ENCODE measurements around the gene FANCF.

DNA sequence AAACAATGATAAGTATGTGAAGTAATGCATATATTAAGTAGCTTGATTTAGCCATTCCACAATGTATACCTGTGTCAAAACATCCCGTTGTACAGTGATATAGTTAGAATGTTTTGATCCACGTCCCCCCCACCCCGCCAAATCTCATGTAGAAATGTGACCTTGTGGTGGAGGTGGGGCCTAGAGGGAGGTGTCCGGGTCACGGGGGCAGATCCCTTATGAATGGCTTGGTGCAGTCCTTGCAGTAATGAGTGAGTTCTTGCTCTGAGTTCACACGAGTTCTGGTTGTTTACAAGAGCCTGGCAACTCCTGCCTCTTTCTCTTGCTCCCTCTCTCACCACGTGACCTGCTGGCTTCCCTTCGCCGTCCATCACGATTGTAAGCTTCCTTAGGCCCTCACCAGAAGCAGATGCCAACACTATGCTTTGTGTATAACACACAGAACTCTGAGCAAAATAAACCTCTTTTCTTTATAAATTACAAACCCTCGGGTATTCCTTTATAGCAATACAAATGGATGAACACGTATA, 41.6 kb downstream of the FANCF start:
- TF ChIP-seq CTCF (conservative IDR thresholded peaks at IDR 0.05; ENCODE audit: low read depth, low read length) (no peak), EZH2 (IDR thresholded peaks at IDR 0.05; ENCODE audit: borderline replicate concordance, low read depth, low read length, poor library complexity, severe bottlenecking) (no peak)

Measured in A673 (cell line).